Urinary bladder (tissue), 4 donors: ENCODE measurements around the gene LRRN1. TPM values are rescaled to one million over a fixed set of nuclear protein-coding genes. Genes with fewer than 3 reads are reported as not detected.
A peak's percentile ranks its signal among the peaks of the same experiment; 100 is the strongest.

Source experiments
- DNase-seq: peaks from one replicate; pipeline ENCODE4 v3.0.0-alpha.2; 2015; ENCODE audit errors: extremely low spot score
- H3K27ac ChIP-seq: one replicate; pipeline ENCODE4 v1.5.1; 2013; ENCODE audit warnings: low read depth, mild to moderate bottlenecking, moderate library complexity
- H3K36me3 ChIP-seq: one replicate; pipeline ENCODE4 v1.6.1; 2013; ENCODE audit warnings: mild to moderate bottlenecking, moderate library complexity; ENCODE audit not compliant: insufficient read depth
- H3K4me1 ChIP-seq: one replicate; pipeline ENCODE4 v1.6.1; 2013; ENCODE audit warnings: mild to moderate bottlenecking, moderate library complexity; ENCODE audit not compliant: insufficient read depth
- H3K4me3 ChIP-seq: one replicate; pipeline ENCODE4 v1.5.1; 2013; ENCODE audit warnings: low read depth, low read length
- WGBS: extraction: QIAGEN DNeasy Blood & Tissue Kit; methylation state at CpG from one replicate; pipeline ENCODE4 v1.1.7; 2013; 5-methylcytosine and 5-hydroxymethylcytosine counted together
- polyA plus RNA-seq: library from polyadenylated mRNA; stranded (reverse); fragments of 200-250 nt; gene quantifications from one replicate; pipeline ENCODE4 v1.2.3, GENCODE V29; 2013
- total RNA-seq: library from RNA; depleted of rRNA; stranded (reverse); fragments of >200 nt; gene quantifications from one replicate; pipeline ENCODE4 v1.2.3, GENCODE V29; 2014
- donor health status: healthy with polysubstance abuse.
- donor health status: healthy.

LRRN1 gene
- total and polyA plus RNA-seq, 2 donors, result 0.87 to 18.2 TPM

GRCh38 chr3:3792391-3792790, 6.8 kb upstream of the LRRN1 start:
- no peak for DNase-seq
- WGBS, result 90% methylated on average over 1 of the region's 1 CpG
- H3K27ac ChIP-seq, result no peak overlapping the region
- H3K36me3 ChIP-seq, result no peaks in the 10 kb centered on the region
- no peak overlapping the region for H3K4me3 ChIP-seq
- H3K4me1 ChIP-seq, result no peaks in the 10 kb centered on the region

GRCh38 chr3:3798631-3799113, 559 bp upstream of the LRRN1 start:
- WGBS, result under 1% methylated on average over 37 of the region's 37 CpGs
- H3K36me3 ChIP-seq, result no peaks in the 10 kb centered on the region
- DNase-seq, result no peak
- peak overlapping the region; percentile 60 for H3K4me3 ChIP-seq
- H3K4me1 ChIP-seq, result no peaks in the 10 kb centered on the region
- H3K27ac ChIP-seq, result no peak overlapping the region

GRCh38 chr3:3800080-3800455, 837 bp downstream of the LRRN1 start:
- Histone ChIP-seq H3K27ac (no peak overlapping the region), H3K36me3 (no peaks in the 10 kb centered on the region), H3K4me1 (no peaks in the 10 kb centered on the region), H3K4me3 (peak overlapping the region; percentile 60)
- WGBS, result 1% methylated on average over 19 of the region's 19 CpGs
- no peak for DNase-seq

GRCh38 chr3:3800685-3801493, 1.7 kb downstream of the LRRN1 start:
- Histone ChIP-seq H3K36me3 (no peaks in the 10 kb centered on the region), H3K4me1 (no peaks in the 10 kb centered on the region), H3K4me3 (peak overlapping the region; percentile 31), H3K27ac (no peak overlapping the region)
- DNase-seq, result no peak
- 4% methylated on average over 53 of the region's 53 CpGs for WGBS

DNA sequence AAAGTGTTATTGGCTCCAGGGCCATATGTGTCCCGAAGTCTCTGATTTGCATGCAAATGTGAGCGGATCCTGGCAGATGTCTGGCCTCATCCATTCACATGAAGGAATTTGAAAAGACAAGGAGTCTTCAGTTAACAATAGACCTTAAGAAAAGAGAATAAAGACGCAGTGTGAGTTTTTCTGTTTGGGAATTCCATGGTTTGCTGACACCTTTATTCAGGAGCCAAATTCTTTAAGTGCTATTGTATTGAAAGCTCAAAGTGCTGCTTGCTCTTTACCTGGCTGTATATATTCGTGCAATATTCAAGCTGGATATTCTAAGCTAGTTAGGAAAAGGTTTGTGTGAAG, 2.2 kb downstream of the LRRN1 start:
- Histone ChIP-seq H3K4me3 (no peak overlapping the region), H3K27ac (no peak overlapping the region)
- WGBS, result 72% methylated on average over 4 of the region's 4 CpGs

DNA sequence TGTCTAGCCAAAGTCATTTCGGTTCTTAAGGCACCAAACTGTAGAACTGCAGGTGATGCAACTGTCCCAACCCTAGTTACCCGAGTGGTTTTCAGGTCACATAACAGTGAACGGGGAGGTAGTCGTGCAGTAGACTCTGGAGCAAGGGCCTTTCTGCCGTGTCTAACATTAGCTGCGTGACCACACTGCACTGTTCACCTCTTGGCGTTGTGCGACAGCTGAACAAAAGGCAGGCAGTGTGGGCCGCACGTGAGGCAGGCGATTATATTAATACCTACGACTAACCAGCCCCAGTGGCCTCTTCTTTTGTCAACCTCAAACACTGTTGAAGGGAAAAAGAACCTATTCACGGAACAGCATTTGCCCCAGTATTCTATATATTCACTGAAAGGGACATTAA, 2.8 kb downstream of the LRRN1 start:
- Histone ChIP-seq H3K27ac (no peak overlapping the region), H3K4me3 (no peak overlapping the region), H3K4me1 (no peaks in the 10 kb centered on the region), H3K36me3 (no peaks in the 10 kb centered on the region)
- no peak for DNase-seq
- WGBS, result 74% methylated on average over 13 of the region's 13 CpGs

More for the DNA sequence above, 2.2 kb downstream of the LRRN1 start:
- Histone ChIP-seq H3K36me3 (no peaks in the 10 kb centered on the region), H3K4me1 (no peaks in the 10 kb centered on the region)
- DNase-seq, result no peak

DNA sequence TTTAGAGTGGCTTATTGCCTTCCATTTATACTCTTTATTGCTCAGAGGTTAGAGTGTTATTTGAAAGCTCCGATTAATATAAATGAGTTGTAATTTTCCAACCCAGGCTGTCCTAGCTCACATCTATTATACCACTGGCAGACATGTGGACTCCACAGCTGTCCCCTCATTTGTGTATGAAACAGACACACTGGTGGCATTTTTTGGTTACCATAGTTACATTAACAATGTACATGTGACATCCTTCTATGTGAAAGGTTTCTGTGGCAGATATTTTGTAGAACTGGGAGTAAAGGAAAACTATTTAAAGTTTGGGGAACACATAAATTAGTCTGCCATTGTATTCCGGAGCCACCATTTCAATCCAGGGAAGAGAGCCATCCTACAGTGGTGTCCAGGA, 5.3 kb downstream of the LRRN1 start:
- DNase-seq, result no peak
- H3K27ac ChIP-seq, result no peak overlapping the region
- H3K36me3 ChIP-seq, result no peaks in the 10 kb centered on the region
- no peak overlapping the region for H3K4me3 ChIP-seq
- H3K4me1 ChIP-seq, result no peaks in the 10 kb centered on the region
- 91% methylated on average over 2 of the region's 2 CpGs for WGBS

DNA sequence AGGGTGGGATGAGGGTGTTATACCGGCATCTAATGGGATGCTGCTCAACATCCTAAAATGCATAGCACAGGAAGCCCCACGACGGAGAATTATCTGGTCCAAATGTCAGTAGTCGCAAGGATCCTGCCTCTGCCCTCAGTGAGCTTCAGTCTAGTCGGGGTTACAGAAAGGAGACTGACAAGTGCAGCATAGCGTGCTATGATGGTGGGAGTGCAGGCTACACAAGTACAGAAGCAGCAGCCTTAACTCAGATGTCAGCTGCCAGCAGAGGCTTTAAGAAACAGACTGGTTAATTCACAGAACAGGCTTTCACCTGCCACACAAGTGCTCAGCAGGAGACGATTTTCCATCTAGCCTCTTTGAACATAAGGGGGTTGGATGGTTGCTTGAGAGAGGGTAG, 6.9 kb downstream of the LRRN1 start:
- Histone ChIP-seq H3K4me3 (no peak overlapping the region), H3K4me1 (no peaks in the 10 kb centered on the region), H3K36me3 (no peaks in the 10 kb centered on the region), H3K27ac (no peak overlapping the region)
- DNase-seq, result no peak
- 88% methylated on average over 7 of the region's 7 CpGs for WGBS

GRCh38 chr3:3806856-3807255, 7.6 kb downstream of the LRRN1 start:
- WGBS, result 93% methylated on average over 6 of the region's 6 CpGs
- no peak overlapping the region for H3K4me3 ChIP-seq
- no peak for DNase-seq

DNA sequence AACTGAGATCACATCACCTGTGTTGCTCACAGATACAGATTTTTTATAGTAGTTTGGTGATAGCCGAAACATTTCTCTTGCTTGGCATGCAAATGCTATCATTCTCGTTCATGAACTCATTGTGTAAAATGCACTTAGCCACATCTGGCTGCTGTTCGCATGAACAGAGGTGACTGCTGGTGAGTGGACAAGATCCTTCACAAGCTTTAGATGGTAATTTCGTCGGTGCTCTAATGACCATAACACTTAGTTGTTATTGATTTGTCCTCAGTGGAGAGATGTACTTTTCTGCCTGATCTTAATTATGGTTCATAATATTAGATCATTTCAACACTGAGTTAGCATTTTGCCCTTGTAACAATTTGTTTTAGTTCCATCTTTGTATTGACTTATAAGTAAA, 13.8 kb downstream of the LRRN1 start:
- WGBS, result 85% methylated on average over 5 of the region's 5 CpGs
- Histone ChIP-seq H3K4me3 (no peak overlapping the region), H3K27ac (no peak overlapping the region), H3K36me3 (no peaks in the 10 kb centered on the region), H3K4me1 (no peaks in the 10 kb centered on the region)
- no peak for DNase-seq

More at GRCh38 chr3:3806856-3807255, 7.6 kb downstream of the LRRN1 start:
- H3K4me1 ChIP-seq, result no peaks in the 10 kb centered on the region
- H3K27ac ChIP-seq, result no peak overlapping the region
- H3K36me3 ChIP-seq, result no peaks in the 10 kb centered on the region

- H3K27ac ChIP-seq, result no peak overlapping the region
- no peak overlapping the region for H3K4me3 ChIP-seq
- WGBS, result 86% methylated on average over 1 of the region's 1 CpG
- H3K4me1 ChIP-seq, result no peaks in the 10 kb centered on the region
- no peak for DNase-seq
- H3K36me3 ChIP-seq, result no peaks in the 10 kb centered on the region
Observed at GRCh38 chr3:3815206-3815605, 16.0 kb downstream of the LRRN1 start.

DNA sequence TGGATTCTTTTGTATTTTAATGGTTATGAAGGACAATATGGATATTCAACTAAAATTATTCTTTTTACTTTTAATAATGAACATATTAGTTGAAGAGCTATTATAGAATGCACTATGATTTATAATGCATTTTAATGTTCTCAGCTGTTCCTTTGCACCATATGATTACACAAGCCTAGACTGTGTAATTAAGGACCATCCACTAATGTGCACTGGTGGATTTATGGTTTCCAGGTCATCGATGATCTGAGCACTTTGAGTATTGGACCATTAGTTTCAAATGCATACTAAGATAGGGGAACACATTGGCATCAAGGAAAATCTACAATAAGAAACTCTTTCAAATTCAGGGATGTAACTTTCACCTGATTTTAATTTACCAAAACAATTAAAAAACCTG, 16.8 kb downstream of the LRRN1 start:
- Histone ChIP-seq H3K4me3 (no peak overlapping the region), H3K27ac (no peak overlapping the region), H3K36me3 (no peaks in the 10 kb centered on the region), H3K4me1 (no peaks in the 10 kb centered on the region)
- 92% methylated on average over 1 of the region's 1 CpG for WGBS
- no peak for DNase-seq

GRCh38 chr3:3817865-3818264, 18.6 kb downstream of the LRRN1 start:
- no peak overlapping the region for H3K27ac ChIP-seq
- no peak for DNase-seq
- no peak overlapping the region for H3K4me3 ChIP-seq
- H3K4me1 ChIP-seq, result no peaks in the 10 kb centered on the region
- 91% methylated on average over 5 of the region's 5 CpGs for WGBS
- no peaks in the 10 kb centered on the region for H3K36me3 ChIP-seq

- no peak overlapping the region for H3K27ac ChIP-seq
- DNase-seq, result no peak
- H3K4me3 ChIP-seq, result no peak overlapping the region
- H3K36me3 ChIP-seq, result no peaks in the 10 kb centered on the region
- 86% methylated on average over 4 of the region's 4 CpGs for WGBS
- no peaks in the 10 kb centered on the region for H3K4me1 ChIP-seq
Observed at GRCh38 chr3:3821777-3822176, 22.5 kb downstream of the LRRN1 start.
